Activated CD4-positive, alpha-beta T cell treated with anti-CD3 and anti-CD28 coated beads, Interleukin-2, amount 10 ng/mL, durations not matched to agents 7 days and 5 days (primary cell): ENCODE results near the gene INO80. TPM values are rescaled to one million over a fixed set of nuclear protein-coding genes. Genes with fewer than 3 reads are reported as not detected.
A peak's percentile ranks its signal among the peaks of the same experiment; 100 is the strongest.
"Not testable (repeated sequence)": the region's sequence is repeated elsewhere in the genome, so short reads cannot be mapped to it uniquely, and the experiment has no call there.

Experiments
- CTCF ChIA-PET: fragments of 350-600 bp; sonication (Branson Sonifier 250); formaldehyde crosslinking; loops from one replicate; lab custom pipeline; 2021; ENCODE audit warnings: antibody characterized with exemption; lab: Charles Lee
- POLR2A ChIA-PET: fragments of 350-600 bp; sonication (Branson Sonifier 250); formaldehyde crosslinking; loops from one replicate; lab custom pipeline; 2021; ENCODE audit warnings: antibody characterized with exemption; lab: Charles Lee
- DNase-seq: peaks from one replicate; pipeline ENCODE4 v3.0.0-alpha.2; 2020
- H3K27ac Mint-ChIP-seq: one replicate; pipeline ENCODE4 v1.8.0; 2021; ENCODE audit warnings: mild to moderate bottlenecking, moderate library complexity, mixed read lengths
- H3K27me3 Mint-ChIP-seq: one replicate; pipeline ENCODE4 v1.8.0; 2021; ENCODE audit warnings: mixed read lengths
- H3K36me3 Mint-ChIP-seq: one replicate; pipeline ENCODE4 v1.8.0; 2021; ENCODE audit warnings: low read depth, mixed read lengths
- H3K4me1 Mint-ChIP-seq: one replicate; pipeline ENCODE4 v1.8.0; 2021; ENCODE audit warnings: mixed read lengths
- H3K4me3 Mint-ChIP-seq: one replicate; pipeline ENCODE4 v1.8.0; 2021; ENCODE audit warnings: mild to moderate bottlenecking, moderate library complexity, mixed read lengths
- H3K9me3 Mint-ChIP-seq: one replicate; pipeline ENCODE4 v1.8.0; 2021; ENCODE audit warnings: mixed read lengths
- total RNA-seq, 2 experiments: library from RNA; stranded (reverse); gene quantifications; one replicate each; pipeline ENCODE4 v1.2.3, GENCODE V29; 2021

INO80 gene
- total RNA-seq, 2 experiments from 2014 or later = 24.5 to 26.2 TPM

GRCh38 chr15:41135580-41135979 is 19.5 kb upstream of the INO80 start:
- H3K27ac Mint-ChIP-seq, H3K4me3 Mint-ChIP-seq, H3K4me1 Mint-ChIP-seq, DNase-seq, CTCF ChIA-PET, H3K9me3 Mint-ChIP-seq, H3K36me3 Mint-ChIP-seq, POLR2A ChIA-PET: not testable (repeated sequence)
- peaks cover 15% of the 10 kb centered on the region for H3K27me3 Mint-ChIP-seq

DNA sequence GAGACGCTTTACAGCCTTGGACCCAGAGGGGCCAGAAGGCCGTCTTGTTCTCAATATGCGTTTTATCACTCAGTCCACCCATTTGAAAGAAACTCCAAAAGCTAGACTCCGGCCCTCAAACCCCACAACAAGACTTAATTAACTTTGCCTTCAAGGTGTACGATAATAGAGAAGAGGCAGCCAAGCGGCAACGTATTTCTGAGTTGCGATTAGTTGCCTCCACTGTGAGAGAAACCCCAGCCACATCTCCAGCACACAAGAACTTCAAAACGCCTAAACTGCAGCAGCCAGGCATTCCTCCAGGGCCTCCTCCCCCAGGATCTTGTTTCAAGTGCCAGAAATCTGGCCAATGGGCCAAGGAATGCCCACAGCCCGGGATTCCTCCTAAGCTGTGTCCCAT is 17.4 kb upstream of the INO80 start:
- no peak overlapping the region for H3K4me3 Mint-ChIP-seq
- ChIA-PET POLR2A (no interaction called here), CTCF (no interaction called here)
- H3K4me1 Mint-ChIP-seq = no peaks in the 10 kb centered on the region
- peaks cover 2% of the 10 kb centered on the region for H3K9me3 Mint-ChIP-seq
- no peak for DNase-seq
- no peaks in the 10 kb centered on the region for H3K36me3 Mint-ChIP-seq
- no peak overlapping the region for H3K27ac Mint-ChIP-seq
- H3K27me3 Mint-ChIP-seq = peaks cover 15% of the 10 kb centered on the region

- H3K36me3 Mint-ChIP-seq, H3K4me3 Mint-ChIP-seq, H3K9me3 Mint-ChIP-seq, H3K27ac Mint-ChIP-seq, H3K4me1 Mint-ChIP-seq, DNase-seq, POLR2A ChIA-PET, CTCF ChIA-PET: not testable (repeated sequence)
- H3K27me3 Mint-ChIP-seq = peaks cover 15% of the 10 kb centered on the region
These were observed 16.0 kb upstream of the INO80 start for GRCh38 chr15:41132094-41132493.

DNA sequence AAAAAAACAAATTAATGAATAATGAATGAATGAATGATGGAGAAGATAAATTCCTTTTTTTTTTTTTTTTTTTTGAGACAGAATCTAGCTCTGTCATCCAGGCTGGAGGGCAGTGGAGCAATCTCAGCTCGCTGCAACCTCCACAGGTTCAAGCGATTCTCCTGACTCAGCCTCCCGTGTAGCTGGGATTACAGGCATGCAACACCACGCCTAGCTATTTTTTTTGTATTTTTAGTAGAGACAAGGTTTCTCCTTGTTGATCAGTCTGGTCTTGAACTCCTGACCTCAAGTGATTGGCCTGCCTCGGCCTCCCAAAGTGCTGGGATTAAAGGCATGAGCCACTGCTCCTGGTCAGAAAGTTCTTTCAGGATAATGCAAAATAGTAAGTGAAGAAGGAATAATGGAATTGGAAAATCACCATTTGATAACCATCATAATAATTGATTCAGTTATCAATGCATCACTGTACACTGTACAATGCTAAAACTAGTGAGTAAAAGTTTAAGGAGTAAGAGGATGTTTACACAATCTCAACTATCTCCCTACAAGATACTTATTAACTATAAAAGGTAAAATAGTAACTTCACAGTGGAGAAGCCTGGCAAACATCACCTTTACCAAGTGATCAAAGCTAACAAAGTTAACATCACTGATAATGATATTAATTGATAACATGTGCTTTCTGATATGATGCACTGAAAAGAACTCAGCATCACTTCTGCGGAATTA is 12.3 kb upstream of the INO80 start:
- no peak for DNase-seq
- Mint-ChIP-seq H3K9me3 (peaks cover 2% of the 10 kb centered on the region), H3K4me1 (peaks cover 11% of the 10 kb centered on the region), H3K27me3 (peaks cover 32% of the 10 kb centered on the region), H3K4me3 (no peak overlapping the region), H3K27ac (no peak overlapping the region), H3K36me3 (no peaks in the 10 kb centered on the region)
- CTCF ChIA-PET = interaction anchor here (0.6 kb wide), 1 partner anchor 246 kb away, joined by 3 read pairs; no protein-coding TSS in a partner anchor
- POLR2A ChIA-PET = no interaction called here

- CTCF ChIA-PET = interaction anchor here (0.5 to 1.0 kb wide), 2 partner anchors 8 to 12 kb away, joined by 4 to 5 read pairs; no protein-coding TSS in a partner anchor
- Mint-ChIP-seq H3K27ac (no peak overlapping the region), H3K9me3 (no peaks in the 10 kb centered on the region), H3K36me3 (no peaks in the 10 kb centered on the region), H3K4me3 (no peak overlapping the region), H3K4me1 (peaks cover 11% of the 10 kb centered on the region), H3K27me3 (peaks cover 22% of the 10 kb centered on the region)
- DNase-seq = peak; percentile 10
- POLR2A ChIA-PET = interaction anchor here (0.6 to 0.7 kb wide), 2 partner anchors 40 to 854 kb away, joined by 3 to 5 read pairs; no protein-coding TSS in a partner anchor
These were observed 10.0 kb upstream of the INO80 start for GRCh38 chr15:41125931-41126642.

DNA sequence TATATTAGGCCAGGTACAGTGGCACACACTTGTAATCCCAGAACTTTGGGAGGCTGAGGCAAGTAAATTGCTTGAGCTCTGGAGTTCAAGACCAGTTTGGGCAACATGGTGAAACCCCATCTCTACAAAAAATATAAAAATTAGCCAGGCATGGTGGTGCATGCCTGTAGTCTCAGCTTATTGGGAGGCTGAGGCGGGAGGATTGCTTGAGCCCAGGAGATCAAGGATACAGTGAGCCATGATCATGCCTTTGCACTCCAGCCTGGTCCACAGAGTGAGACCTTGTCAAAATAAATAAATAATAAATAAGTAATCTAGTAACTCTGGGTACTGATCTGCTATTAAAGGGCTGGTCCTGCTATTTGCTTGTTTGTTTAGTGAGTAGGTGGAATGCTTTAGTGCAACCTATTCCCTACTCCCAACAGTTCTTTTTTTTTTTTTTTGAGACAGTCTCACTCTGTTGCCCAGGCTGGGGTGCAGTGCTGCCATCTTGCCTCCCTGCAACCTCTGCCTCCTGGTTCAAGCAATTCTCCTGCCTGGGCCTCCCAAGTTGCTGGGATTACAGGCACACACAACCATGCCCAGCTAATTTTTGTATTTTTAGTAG is 9.1 kb upstream of the INO80 start:
- H3K27ac Mint-ChIP-seq = no peak overlapping the region
- CTCF ChIA-PET = interaction anchor here (0.5 kb wide), 1 partner anchor 11 kb away, joined by 5 read pairs; no protein-coding TSS in a partner anchor

DNA sequence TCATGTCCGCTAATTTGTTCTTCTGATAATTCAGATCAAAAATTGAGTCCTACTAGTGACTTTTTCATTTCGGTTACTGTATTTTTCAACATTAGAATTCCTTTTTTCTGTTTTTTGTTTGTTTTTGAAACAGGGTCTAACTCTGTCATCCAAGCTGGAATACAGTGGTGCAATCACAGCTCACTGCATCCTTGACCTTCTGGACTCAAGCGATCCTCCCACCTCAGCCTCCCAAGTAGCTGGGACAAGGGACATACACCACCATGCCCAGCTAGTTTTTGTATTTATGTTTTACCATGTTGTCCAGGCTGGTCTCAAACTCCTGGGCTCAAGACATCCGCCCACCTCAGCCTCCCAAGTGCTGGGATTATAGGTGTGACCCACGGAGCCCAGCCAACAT is 8.0 kb upstream of the INO80 start:
- H3K4me3 Mint-ChIP-seq = no peak overlapping the region
- H3K27me3 Mint-ChIP-seq = peaks cover 26% of the 10 kb centered on the region
- no peaks in the 10 kb centered on the region for H3K36me3 Mint-ChIP-seq
- H3K27ac Mint-ChIP-seq = no peak overlapping the region
- ChIA-PET CTCF (no interaction called here), POLR2A (no interaction called here)
- DNase-seq = no peak
- peaks cover 16% of the 10 kb centered on the region for H3K4me1 Mint-ChIP-seq
- no peaks in the 10 kb centered on the region for H3K9me3 Mint-ChIP-seq

More for the DNA sequence above, 9.1 kb upstream of the INO80 start:
- no peak overlapping the region for H3K4me3 Mint-ChIP-seq
- DNase-seq = no peak
- H3K36me3 Mint-ChIP-seq = no peaks in the 10 kb centered on the region
- no peaks in the 10 kb centered on the region for H3K9me3 Mint-ChIP-seq
- POLR2A ChIA-PET = no interaction called here
- H3K4me1 Mint-ChIP-seq = peaks cover 11% of the 10 kb centered on the region
- peaks cover 22% of the 10 kb centered on the region for H3K27me3 Mint-ChIP-seq

GRCh38 chr15:41122849-41123248 is 6.8 kb upstream of the INO80 start:
- DNase-seq = no peak
- Mint-ChIP-seq H3K36me3 (no peaks in the 10 kb centered on the region), H3K27ac (no peak overlapping the region), H3K4me3 (no peak overlapping the region), H3K27me3 (peaks cover 26% of the 10 kb centered on the region), H3K4me1 (peaks cover 17% of the 10 kb centered on the region), H3K9me3 (no peaks in the 10 kb centered on the region)
- ChIA-PET POLR2A (interaction anchor here (0.6 kb wide), 1 partner anchor 11 kb away, joined by 3 read pairs; no protein-coding TSS in a partner anchor), CTCF (no interaction called here)

DNA sequence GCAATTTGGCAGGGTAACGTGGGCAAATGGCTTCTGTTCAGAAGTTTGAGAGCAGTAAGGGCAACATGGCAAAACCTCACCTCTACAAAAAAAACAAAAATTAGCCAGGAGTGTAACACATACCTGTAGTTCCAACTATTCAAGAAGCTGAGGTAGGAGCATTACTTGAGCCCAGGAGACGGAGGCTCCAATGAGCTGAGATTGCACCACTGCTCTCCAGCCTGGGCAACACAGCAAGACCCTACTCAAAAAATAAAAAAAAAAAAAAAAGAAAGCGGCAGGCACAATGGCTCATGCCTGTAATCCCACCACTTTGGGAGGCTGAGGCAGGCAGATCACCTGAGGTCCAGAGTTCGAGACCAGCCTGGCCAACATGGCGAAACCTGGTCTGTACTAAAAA is 5.9 kb upstream of the INO80 start:
- Mint-ChIP-seq H3K27ac (peak overlapping the region; percentile 13), H3K27me3 (peaks cover 26% of the 10 kb centered on the region), H3K36me3 (no peaks in the 10 kb centered on the region), H3K9me3 (no peaks in the 10 kb centered on the region), H3K4me1 (peaks cover 17% of the 10 kb centered on the region), H3K4me3 (no peak overlapping the region)
- no peak for DNase-seq
- POLR2A ChIA-PET = no interaction called here
- CTCF ChIA-PET = no interaction called here

GRCh38 chr15:41116962-41117252 is 827 bp upstream of the INO80 start:
- Mint-ChIP-seq H3K27me3 (peaks cover 4% of the 10 kb centered on the region), H3K4me3 (peak overlapping the region; percentile 89), H3K9me3 (no peaks in the 10 kb centered on the region), H3K36me3 (peaks cover 16% of the 10 kb centered on the region), H3K27ac (peak overlapping the region; percentile 98), H3K4me1 (peaks cover 26% of the 10 kb centered on the region)
- POLR2A ChIA-PET = no interaction called here
- no peak for DNase-seq
- CTCF ChIA-PET = interaction anchor here (0.7 to 0.8 kb wide), 2 partner anchors 21 to 76 kb away, joined by 3 read pairs; no protein-coding TSS in a partner anchor

- H3K27me3 Mint-ChIP-seq = peaks cover 4% of the 10 kb centered on the region
- peaks cover 16% of the 10 kb centered on the region for H3K36me3 Mint-ChIP-seq
- peak overlapping the region; percentile 89 for H3K4me3 Mint-ChIP-seq
- H3K9me3 Mint-ChIP-seq = no peaks in the 10 kb centered on the region
- ChIA-PET CTCF (interaction anchor here (2.4 kb wide), 1 partner anchor 10 kb away, joined by 6 read pairs; no protein-coding TSS in a partner anchor), POLR2A (no interaction called here)
- DNase-seq = peak; percentile 78
- peak overlapping the region; percentile 98 for H3K27ac Mint-ChIP-seq
- peaks cover 26% of the 10 kb centered on the region for H3K4me1 Mint-ChIP-seq
These were observed 396 bp downstream of the INO80 start for GRCh38 chr15:41115652-41116115.

GRCh38 chr15:41115161-41115651 is 874 bp downstream of the INO80 start:
- POLR2A ChIA-PET = no interaction called here
- CTCF ChIA-PET = interaction anchor here (0.6 to 2.4 kb wide), 4 partner anchors 9 to 517 kb away, joined by 3 to 6 read pairs (median 4); no protein-coding TSS in a partner anchor
- Mint-ChIP-seq H3K4me3 (peak overlapping the region; percentile 89), H3K27me3 (peaks cover 4% of the 10 kb centered on the region), H3K36me3 (peaks cover 16% of the 10 kb centered on the region), H3K4me1 (peaks cover 26% of the 10 kb centered on the region), H3K9me3 (no peaks in the 10 kb centered on the region), H3K27ac (peak overlapping the region; percentile 98)
- no peak for DNase-seq
